HG02623 (cell line): ENCODE data around the gene LYVE1.
"Not testable (repeated sequence)": the region's sequence is repeated elsewhere in the genome, so short reads cannot be mapped to it uniquely, and the experiment has no call there.

Experiments used
- ATAC-seq: cut with Tn5 transposase; IDR thresholded peaks from one replicate; pipeline ENCODE4 v1.9.1; 2021; ENCODE audit warnings: moderate library complexity; ENCODE audit not compliant: unreplicated experiment

LYVE1 gene, protein sequence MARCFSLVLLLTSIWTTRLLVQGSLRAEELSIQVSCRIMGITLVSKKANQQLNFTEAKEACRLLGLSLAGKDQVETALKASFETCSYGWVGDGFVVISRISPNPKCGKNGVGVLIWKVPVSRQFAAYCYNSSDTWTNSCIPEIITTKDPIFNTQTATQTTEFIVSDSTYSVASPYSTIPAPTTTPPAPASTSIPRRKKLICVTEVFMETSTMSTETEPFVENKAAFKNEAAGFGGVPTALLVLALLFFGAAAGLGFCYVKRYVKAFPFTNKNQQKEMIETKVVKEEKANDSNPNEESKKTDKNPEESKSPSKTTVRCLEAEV

DNA sequence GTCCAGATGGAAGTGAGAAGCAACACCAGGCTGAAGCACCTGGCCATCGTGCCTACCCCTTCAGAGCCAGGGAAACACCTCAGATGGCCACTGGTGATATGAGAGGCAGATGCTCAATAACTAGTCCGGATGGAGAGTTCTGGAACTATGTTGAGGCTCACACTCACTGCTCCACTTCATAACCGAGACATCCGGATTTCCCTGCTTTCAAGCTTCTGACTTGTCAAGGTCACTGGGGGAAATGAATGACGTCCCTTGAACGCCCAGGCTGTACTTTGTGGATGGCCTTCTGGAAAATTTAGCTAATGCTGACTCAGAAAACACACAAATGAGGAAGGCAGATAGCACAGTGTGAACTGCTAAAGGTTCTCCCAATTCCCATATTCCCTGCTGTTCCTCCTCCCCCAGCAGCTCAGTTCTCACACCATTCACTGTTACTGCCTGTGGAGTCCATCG, at the start of gene LYVE1:
LYVE1 (minus strand) TSS at position 180 of the 456 bp plus-strand sequence; CDS start at position 47, 133 bp downstream.
- ATAC-seq = no peak

GRCh38 chr11:10617551-10617950, 49.1 kb upstream of the LYVE1 start:
- ATAC-seq = no peak

DNA sequence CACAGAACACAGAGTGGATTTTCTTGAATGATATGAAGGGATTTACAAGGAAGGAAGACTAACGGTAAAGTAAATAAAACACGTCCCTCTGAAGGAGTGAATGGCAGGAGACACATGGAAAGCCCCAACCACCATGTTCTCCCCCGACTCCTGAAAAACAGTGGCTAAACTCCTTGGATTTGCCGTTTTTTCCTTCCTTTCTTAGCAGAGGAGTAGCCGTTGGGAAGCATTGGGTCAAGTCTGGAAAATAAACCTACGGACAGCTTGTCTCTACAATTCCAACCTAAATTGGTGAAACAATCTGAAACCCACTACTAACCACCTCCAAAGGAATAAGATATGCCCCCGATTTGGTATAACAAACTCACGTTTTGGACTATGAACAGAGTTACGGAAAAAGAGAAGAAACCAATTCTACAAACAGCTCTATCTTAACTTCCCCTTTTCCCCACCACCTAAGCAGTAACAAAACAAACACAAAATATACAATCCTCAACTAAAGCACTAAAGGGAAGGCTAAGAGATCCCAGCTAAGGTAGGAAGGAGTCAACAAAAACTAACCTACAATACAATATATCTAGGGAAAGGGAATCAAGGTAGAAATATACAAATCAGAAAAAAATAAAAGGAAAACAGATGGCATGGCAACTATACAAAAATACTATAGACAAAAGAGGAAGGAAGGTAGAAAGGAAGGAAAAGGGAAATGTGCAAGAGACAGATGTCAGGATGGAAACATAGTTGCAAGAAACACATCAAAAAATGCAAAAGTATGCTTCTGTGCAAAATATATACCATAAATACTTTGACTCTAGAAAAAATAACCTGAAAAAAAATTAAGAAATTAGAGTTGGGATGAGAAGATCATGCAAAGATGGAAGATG, 43.8 kb upstream of the LYVE1 start:
- no peak for ATAC-seq

- no peak for ATAC-seq
These were observed 41.2 kb upstream of the LYVE1 start for GRCh38 chr11:10609636-10610035.

GRCh38 chr11:10608584-10608983, 40.1 kb upstream of the LYVE1 start:
- ATAC-seq = no peak

DNA sequence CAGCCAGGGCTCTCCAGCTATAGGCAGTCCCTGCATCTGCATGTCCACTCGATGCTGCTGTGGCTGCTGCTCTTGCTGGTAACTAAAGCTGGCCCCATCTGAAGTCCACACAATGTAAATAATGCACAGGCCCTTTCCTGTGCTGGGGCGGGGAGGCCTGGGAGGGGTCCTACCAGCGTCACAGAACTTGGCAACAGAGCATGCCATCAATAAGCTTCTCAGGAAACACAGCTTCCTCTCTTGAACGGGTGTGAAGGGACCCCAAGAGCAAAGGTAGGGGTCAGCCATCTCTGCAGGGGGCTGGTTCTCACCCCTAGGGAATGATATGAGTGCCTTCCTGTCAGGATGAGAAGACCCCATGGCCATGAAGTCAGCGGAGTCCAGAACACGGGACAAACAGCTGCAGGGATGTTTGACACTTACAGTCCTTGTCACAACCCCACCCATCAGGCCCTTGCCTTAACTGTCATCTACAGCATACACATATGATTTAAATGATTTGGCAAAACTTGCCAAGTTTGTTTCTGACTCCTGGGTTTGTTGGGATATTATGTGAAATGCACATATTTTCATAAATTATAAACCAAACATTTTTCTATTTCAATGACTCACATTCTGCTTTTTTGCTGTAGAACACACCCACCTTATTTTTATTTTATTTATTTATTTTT, 39.1 kb upstream of the LYVE1 start:
- no peak for ATAC-seq

- peak; percentile 60 for ATAC-seq
These were observed 38.2 kb upstream of the LYVE1 start for GRCh38 chr11:10606536-10607208.

DNA sequence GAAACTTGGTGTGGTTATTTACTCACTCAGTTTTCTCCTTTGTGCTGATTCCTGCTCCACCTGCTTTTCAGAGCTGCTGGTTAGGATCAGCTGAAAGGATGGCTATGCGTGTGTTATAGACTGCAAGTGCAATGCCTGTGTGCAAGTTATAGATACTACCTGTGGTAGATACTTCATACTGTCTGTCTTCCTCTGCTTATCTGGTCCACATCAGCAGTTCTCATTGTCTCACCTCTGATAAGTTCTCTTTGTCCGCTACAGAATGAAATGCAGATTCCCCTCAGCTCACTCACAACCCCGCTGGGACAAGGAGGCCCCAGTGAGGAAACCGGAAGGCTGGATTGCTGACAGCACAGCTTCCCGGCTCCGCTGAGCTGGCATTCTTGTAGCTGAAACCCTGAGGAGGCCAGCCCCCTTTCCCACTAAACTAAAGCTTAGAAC, 37.5 kb upstream of the LYVE1 start:
- no peak for ATAC-seq

DNA sequence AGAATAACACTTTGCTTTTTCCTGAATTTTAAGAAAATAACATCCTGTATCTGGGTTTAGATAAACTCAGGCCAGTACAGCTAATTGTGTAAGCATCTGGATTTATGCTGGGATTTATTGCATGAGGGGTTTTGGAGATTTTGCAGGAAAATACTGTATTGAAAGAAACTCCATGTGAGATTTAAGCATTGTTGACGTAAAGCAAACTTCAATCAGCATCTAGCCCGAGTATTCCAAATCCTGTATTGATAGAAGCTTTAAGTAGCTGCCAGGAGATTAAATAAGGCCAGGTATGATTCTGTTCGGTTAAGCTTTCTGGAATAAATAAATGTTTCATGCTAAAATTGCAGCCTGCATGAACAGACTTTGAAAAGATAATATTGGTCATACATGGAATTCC, 36.3 kb upstream of the LYVE1 start:
- ATAC-seq = no peak

GRCh38 chr11:10604340-10604748, 35.9 kb upstream of the LYVE1 start:
- no peak for ATAC-seq

GRCh38 chr11:10603721-10604297, 35.3 kb upstream of the LYVE1 start:
- no peak for ATAC-seq

DNA sequence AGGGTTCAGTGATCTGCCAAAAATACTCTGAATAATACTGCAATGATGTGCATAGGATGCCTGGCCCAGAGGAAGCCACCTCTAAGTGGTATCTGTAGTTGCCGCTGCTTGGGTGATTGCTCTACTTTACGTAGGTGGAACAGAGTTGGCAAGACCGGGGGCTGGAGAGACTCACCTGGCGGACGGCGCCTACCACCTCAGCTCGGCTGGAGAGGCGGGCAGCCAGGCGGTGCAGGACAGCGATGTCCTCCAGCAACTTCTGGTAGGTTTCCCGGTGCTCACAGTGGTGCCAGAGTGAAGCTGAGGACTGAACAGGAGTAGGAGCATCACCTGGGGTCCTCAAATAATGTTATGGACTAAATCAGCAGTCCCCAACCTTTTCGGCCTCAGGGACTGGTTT, 34.5 kb upstream of the LYVE1 start:
- no peak for ATAC-seq

- ATAC-seq = no peak
These were observed 33.9 kb upstream of the LYVE1 start for GRCh38 chr11:10602366-10602765.

- ATAC-seq = no peak
These were observed 33.4 kb upstream of the LYVE1 start for GRCh38 chr11:10601837-10602236.

DNA sequence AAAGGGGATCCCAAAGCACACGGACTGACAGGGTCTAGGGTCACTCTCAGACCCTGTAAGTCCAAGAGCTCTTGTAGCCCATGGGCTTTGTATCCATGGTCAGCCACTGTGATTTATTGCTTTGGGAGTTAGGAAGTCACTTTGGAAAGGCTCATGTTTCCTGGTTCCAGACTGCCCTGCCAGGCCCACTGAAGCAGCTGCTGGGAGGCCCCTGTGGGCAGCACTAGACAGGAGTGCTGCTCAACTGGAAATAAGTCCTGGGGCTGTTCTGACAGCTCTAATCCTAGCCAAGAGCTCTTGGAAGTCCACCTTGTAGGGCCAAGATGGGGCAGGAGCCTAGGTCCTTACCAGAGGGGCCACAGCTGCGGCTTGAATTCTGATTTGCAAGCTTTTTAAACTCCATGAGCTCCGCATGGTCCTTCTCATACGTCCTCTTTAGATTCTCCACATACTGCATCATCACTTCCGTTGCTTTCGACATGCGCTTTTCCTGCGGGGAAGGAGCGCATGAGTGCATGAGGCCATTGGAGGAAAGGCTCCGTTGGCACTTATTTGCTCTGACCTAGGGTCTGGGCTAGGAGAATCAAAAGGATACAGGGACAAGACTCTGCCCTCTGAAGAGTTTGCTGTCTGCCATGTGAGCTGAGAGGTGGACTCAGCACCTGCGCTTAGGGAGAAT, 32.2 kb upstream of the LYVE1 start:
- ATAC-seq = no peak

GRCh38 chr11:10599388-10600175, 31.1 kb upstream of the LYVE1 start:
- no peak for ATAC-seq

GRCh38 chr11:10598816-10599215, 30.4 kb upstream of the LYVE1 start:
- ATAC-seq = no peak

- no peak for ATAC-seq
These were observed 29.4 kb upstream of the LYVE1 start for GRCh38 chr11:10597877-10598351.

DNA sequence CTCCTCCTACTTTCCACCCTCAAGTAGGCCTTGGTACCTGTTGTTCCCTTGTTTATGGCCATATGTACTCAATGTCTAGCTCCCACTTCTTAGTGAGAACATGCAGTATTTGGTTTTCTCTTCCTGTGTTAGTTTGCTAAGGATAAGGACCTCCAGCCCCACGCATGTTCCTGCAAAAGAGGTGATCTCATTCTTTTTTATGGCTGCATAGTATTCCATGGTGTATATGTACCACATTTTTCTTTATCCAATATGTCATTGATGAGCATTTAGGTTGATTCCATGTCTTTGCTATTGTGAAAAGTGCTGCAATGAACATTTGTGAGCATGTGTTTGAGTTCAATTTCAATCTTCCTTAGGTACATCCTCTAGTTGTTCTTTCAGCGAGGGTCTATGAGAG, 27.4 kb upstream of the LYVE1 start:
- not testable (repeated sequence) for ATAC-seq
